ENCODE data around the gene UNC5A. TPM values are rescaled to one million over a fixed set of nuclear protein-coding genes. Genes with fewer than 3 reads are reported as not detected.

The UNC5A gene
- total and polyA plus RNA-seq, 7 donors = 0.03 to 0.25 (median 0.10) TPM; not detected in 4

DNA sequence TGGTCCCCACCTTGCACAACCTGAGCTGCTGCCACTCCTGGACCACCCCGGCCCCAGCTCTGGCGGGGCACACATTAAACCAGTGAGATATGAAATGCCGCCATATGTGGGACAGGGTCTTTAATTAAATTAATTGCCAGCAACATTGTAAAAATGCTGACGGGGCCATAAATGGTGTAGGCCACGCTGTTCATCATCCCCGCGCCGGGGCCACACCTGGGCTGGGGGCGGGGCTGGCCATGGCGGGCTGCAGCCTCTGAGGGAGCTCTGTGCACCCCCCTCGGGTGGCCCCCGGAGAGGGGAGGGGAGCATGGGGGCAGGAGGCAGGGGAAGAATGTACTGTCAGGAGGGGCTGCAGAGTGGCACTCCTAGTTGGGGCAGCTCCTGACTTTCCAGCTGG lies 41.0 kb downstream of the UNC5A start:
- ATAC-seq = no peak
- no peaks in the 10 kb centered on the region for H3K36me3 ChIP-seq (ENCODE audit: insufficient read depth in 1 of 2, low read depth in 1 of 2)
- TF ChIP-seq, protein P1, sequence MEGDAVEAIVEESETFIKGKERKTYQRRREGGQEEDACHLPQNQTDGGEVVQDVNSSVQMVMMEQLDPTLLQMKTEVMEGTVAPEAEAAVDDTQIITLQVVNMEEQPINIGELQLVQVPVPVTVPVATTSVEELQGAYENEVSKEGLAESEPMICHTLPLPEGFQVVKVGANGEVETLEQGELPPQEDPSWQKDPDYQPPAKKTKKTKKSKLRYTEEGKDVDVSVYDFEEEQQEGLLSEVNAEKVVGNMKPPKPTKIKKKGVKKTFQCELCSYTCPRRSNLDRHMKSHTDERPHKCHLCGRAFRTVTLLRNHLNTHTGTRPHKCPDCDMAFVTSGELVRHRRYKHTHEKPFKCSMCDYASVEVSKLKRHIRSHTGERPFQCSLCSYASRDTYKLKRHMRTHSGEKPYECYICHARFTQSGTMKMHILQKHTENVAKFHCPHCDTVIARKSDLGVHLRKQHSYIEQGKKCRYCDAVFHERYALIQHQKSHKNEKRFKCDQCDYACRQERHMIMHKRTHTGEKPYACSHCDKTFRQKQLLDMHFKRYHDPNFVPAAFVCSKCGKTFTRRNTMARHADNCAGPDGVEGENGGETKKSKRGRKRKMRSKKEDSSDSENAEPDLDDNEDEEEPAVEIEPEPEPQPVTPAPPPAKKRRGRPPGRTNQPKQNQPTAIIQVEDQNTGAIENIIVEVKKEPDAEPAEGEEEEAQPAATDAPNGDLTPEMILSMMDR (IDR thresholded peaks at IDR 0.05) = no peak
- peaks cover 3 to 53% (median 23%) of the 10 kb centered on the region in 3 donors for H3K27me3 ChIP-seq (ENCODE audit: insufficient read depth in 3 of 3, low read length in 2 of 3)
- 58 to 69% (median 67%) methylated on average over 10 to 12 of the region's 12 CpGs for WGBS, 3 donors
- H3K4me1 ChIP-seq = no peaks in the 10 kb centered on the region
- DNase-seq = no peak
- no peak overlapping the region for H3K27ac ChIP-seq
- intact Hi-C loops (cut with DNase I) = no loop called here
- no peaks in the 10 kb centered on the region for H3K9me3 ChIP-seq
- H3K4me3 ChIP-seq = no peak overlapping the region

DNA sequence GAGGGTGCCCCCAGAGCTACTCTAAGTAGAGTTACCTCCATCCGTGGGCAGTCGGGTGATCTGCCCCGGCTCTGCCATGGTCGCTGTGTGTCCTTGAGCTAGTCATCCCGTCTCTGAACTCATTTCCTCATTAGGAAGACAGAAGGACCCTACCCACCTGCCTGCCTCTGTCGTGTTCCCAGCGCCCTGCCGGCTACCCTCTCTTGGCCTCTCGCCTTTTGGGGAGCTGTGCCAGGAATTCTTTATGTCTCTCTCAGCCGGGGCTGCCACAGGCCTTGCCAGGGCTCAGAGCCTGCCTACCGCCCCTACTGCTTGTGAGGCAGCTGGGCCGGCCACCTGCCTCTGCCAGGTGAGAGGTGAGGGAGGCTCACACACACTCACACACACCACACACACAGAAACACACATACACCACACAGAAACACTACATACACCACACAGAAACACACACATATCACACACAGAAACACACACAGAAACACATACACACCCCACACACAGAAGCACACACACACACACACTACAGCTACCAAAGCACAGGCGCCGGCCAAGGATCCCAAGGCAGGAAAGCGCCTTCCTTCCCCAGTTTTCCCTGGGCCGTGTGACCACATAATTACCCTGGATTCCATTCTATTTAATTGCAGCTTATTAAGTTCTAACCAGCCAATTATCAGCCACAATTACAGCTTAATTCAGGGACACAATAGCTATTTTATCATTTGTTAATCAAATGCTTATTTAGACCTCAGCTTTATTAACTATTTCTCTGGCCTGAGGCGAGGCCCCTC lies 41.7 kb downstream of the UNC5A start:
- ATAC-seq (no peak), DNase-seq (no peak)
- TF ChIP-seq, protein P1 (IDR thresholded peaks at IDR 0.05) = no peak
- 41 to 47% (median 46%) methylated on average over 17 of the region's 17 CpGs for WGBS, 3 donors
- intact Hi-C loops (cut with DNase I) = no loop called here
- no peaks in the 10 kb centered on the region for H3K4me1 ChIP-seq
- no peaks in the 10 kb centered on the region for H3K36me3 ChIP-seq (ENCODE audit: insufficient read depth in 1 of 2, low read depth in 1 of 2)
- no peak overlapping the region for H3K4me3 ChIP-seq
- no peak overlapping the region for H3K27ac ChIP-seq
- H3K9me3 ChIP-seq = no peaks in the 10 kb centered on the region
- peaks cover 1 to 46% (median 16%) of the 10 kb centered on the region in 3 donors for H3K27me3 ChIP-seq (ENCODE audit: insufficient read depth in 3 of 3, low read length in 2 of 3)

DNA sequence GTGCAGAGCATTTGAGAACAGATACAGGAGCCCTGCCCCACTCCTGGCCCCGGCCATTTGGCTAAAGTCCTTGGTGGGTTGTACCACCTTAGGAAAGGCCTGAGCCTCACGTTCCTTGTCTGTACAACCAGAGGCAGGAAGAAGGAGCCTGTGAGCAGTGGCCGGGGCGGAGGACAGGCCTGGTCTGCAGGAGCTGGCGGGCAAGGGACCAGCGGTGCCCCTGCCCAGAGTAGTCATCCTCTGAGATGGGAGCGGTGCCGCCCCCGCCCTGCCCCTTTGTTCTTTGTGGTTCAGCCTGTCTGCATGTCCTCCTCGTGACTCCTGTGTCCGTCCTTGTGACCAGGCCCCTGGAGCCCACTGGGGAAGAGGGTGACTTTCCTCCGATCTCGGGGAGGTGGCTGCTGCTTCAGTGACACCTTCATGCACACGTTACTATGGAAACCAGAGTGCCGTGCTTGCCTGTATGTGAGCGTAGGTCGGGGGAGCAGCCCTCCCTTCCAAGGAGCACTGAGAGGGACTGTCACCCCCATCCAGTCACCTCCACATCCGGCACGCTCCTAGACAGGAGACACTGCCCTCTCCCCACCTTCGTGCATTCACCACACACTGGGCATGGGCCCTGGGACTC lies 42.9 kb downstream of the UNC5A start:
- Histone ChIP-seq H3K4me3 (no peak overlapping the region), H3K27me3 (ENCODE audit: insufficient read depth in 3 of 3, low read length in 2 of 3) (peaks cover 0 to 36% (median 10%) of the 10 kb centered on the region in 3 donors), H3K4me1 (no peaks in the 10 kb centered on the region), H3K27ac (no peak overlapping the region), H3K9me3 (no peaks in the 10 kb centered on the region), H3K36me3 (ENCODE audit: insufficient read depth in 1 of 2, low read depth in 1 of 2) (no peaks in the 10 kb centered on the region)
- no peak for DNase-seq
- TF ChIP-seq, protein P1 (IDR thresholded peaks at IDR 0.05) = no peak
- intact Hi-C loops (cut with DNase I) = no loop called here
- no peak for ATAC-seq
- 78 to 81% (median 81%) methylated on average over 20 of the region's 20 CpGs for WGBS, 3 donors

DNA sequence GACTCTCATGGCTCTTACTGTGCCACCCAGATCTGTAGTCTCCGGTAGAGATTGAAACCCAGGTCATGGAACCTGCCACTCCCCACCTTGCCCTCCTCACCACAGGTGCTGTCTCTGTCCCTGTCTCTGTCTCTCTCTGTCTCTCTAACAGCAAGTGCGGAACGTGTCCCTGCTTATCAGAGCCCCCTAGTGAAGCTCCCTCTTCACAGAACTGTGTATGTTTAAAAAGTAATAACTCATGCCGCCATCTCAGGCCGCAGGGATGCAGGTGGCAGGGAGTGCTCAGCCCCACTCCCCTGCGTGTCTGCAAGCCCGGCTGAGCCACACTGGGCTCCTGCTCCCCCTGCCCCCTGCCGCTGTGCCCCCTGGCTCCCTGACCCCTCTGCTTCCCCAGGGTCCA lies 43.8 kb downstream of the UNC5A start:
- Histone ChIP-seq H3K4me1 (no peaks in the 10 kb centered on the region), H3K4me3 (no peak overlapping the region), H3K9me3 (no peaks in the 10 kb centered on the region), H3K27me3 (ENCODE audit: insufficient read depth in 3 of 3, low read length in 2 of 3) (peaks cover 0 to 27% (median 10%) of the 10 kb centered on the region in 3 donors), H3K27ac (no peak overlapping the region), H3K36me3 (ENCODE audit: insufficient read depth in 1 of 2, low read depth in 1 of 2) (no peaks in the 10 kb centered on the region)
- DNase-seq (no peak), ATAC-seq (no peak)
- TF ChIP-seq, protein P1 (IDR thresholded peaks at IDR 0.05) = no peak
- intact Hi-C loops (cut with DNase I) = no loop called here
- WGBS, 3 donors = 57 to 69% (median 66%) methylated on average over 8 of the region's 8 CpGs
